Pericardium fibroblast (primary cell): ENCODE results near the gene LAMB4. TPM values are rescaled to one million over a fixed set of nuclear protein-coding genes. Genes with fewer than 3 reads are reported as not detected.

Experiments used
- total RNA-seq: library from RNA; depleted of rRNA; stranded (reverse); fragments of >200 nt; gene quantifications from 2 replicates; pipeline ENCODE4 v1.2.3, GENCODE V29; 2015

LAMB4 gene
- total RNA-seq = under 0.01 and 1.4 TPM in 2 replicates

GRCh38 chr7:108130261-108130660 is at the start of gene LAMB4:
Gene LAMB4 (minus strand): TSS chr7:108130361. CDS start chr7:108123164, 7,197 bp downstream.

GRCh38 chr7:108002726-108003598 is 127.2 kb downstream of the LAMB4 start, which contains the start of gene LAMB1:
Gene LAMB1 (minus strand): TSS chr7:108003161. CDS start chr7:108002885, 276 bp downstream.

Other genes starting within 250 kb of the LAMB4 start
- gene DLD, start 239.2 kb downstream of the LAMB4 start, total RNA-seq = 30.8 and 49.5 TPM in 2 replicates
- gene LAMB1, start 127.2 kb downstream of the LAMB4 start, total RNA-seq = 454 and 662 TPM in 2 replicates